Caco-2 (cell line): Measurements from ENCODE around the gene CDH1. TPM values are rescaled to one million over a fixed set of nuclear protein-coding genes. Genes with fewer than 3 reads are reported as not detected.
"Not testable (repeated sequence)": the region's sequence is repeated elsewhere in the genome, so short reads cannot be mapped to it uniquely, and the experiment has no call there.

ENCODE experiments used
- BruUV-seq: library from RNA; stranded (reverse); fragments of 400-500 nt; replicated peaks from 2 replicates; lab custom pipeline; 2021; lab: Mats Ljungman, UMichigan
- CTCF ChIA-PET: fragments of 300-600 bp; sonication (Branson Sonifier 250); formaldehyde crosslinking; loops from one replicate; lab custom pipeline; 2022; ENCODE audit warnings: antibody characterized with exemption; lab: Charles Lee
- POLR2A ChIA-PET: fragments of 300-600 bp; sonication (Branson Sonifier 250); formaldehyde crosslinking; loops from one replicate; lab custom pipeline; 2022; ENCODE audit warnings: antibody characterized with exemption; lab: Charles Lee
- DNase-seq, 2 experiments: peaks; one replicate each; pipeline versions ENCODE4 v3.0.0 to v3.0.0-alpha.2; 2020 to 2022
- H3K27me3 ChIP-seq: replicated peaks from 2 replicates; pipeline ENCODE4 v1.6.0; 2011; ENCODE audit warnings: low read length; ENCODE audit not compliant: control insufficient read depth, insufficient read depth
- H3K36me3 ChIP-seq: 2 replicates; pipeline ENCODE4 v1.5.1; 2011; ENCODE audit warnings: low read length; ENCODE audit not compliant: control insufficient read depth, insufficient read depth
- H3K4me1 ChIP-seq: fragments of 250-450 bp; sonication (Bioruptor Pico); 2 replicates; pipeline ENCODE4 v1.5.1; 2020; ENCODE audit warnings: mild to moderate bottlenecking
- H3K4me3 ChIP-seq: 2 replicates; pipeline ENCODE4 v1.5.1; 2011; ENCODE audit warnings: low read depth, mild to moderate bottlenecking, control low read depth, low read length
- H3K9me3 ChIP-seq: fragments of 250-450 bp; sonication (Bioruptor Pico); 2 replicates; pipeline ENCODE4 v1.5.1; 2020; ENCODE audit warnings: mild to moderate bottlenecking, moderate library complexity
- H3K27ac Mint-ChIP-seq: one replicate; pipeline ENCODE4 v1.8.0; 2022; ENCODE audit warnings: mixed read lengths; ENCODE audit not compliant: unreplicated experiment
- H3K27me3 Mint-ChIP-seq: one replicate; pipeline ENCODE4 v1.8.0; 2022; ENCODE audit warnings: mixed read lengths; ENCODE audit not compliant: insufficient read depth, unreplicated experiment
- H3K36me3 Mint-ChIP-seq: one replicate; pipeline ENCODE4 v1.8.0; 2022; ENCODE audit warnings: mild to moderate bottlenecking, mixed read lengths; ENCODE audit not compliant: insufficient read depth, unreplicated experiment
- H3K4me1 Mint-ChIP-seq: one replicate; pipeline ENCODE4 v1.8.0; 2022; ENCODE audit warnings: low read depth, mixed read lengths; ENCODE audit not compliant: unreplicated experiment
- H3K4me3 Mint-ChIP-seq: one replicate; pipeline ENCODE4 v1.8.0; 2022; ENCODE audit warnings: mild to moderate bottlenecking, moderate library complexity, mixed read lengths; ENCODE audit not compliant: unreplicated experiment
- H3K9me3 Mint-ChIP-seq: one replicate; pipeline ENCODE4 v1.8.0; 2022; ENCODE audit warnings: mixed read lengths; ENCODE audit not compliant: unreplicated experiment
- CTCF ChIP-seq, 2 experiments: fragments of 200-600 bp in 1 of 2; IDR thresholded peaks; 1 replicate in 1 of 2; 2 replicates in 1 of 2; pipeline versions ENCODE4 v1.5.1 to v1.8.0; 2011 to 2022; ENCODE audit warnings: antibody characterized with exemption in 1 of 2, control low read depth in 1 of 2, inconsistent platforms in 1 of 2, low read depth in 1 of 2, low read length in 1 of 2, mild to moderate bottlenecking in 1 of 2, moderate library complexity in 1 of 2; ENCODE audit not compliant: insufficient read depth in 1 of 2, severe bottlenecking in 1 of 2, unreplicated experiment in 1 of 2
- intact Hi-C: fragments of 100-400 bp; cut with micrococcal nuclease; formaldehyde crosslinking; loops from one replicate; pipeline ENCODE4 v1.10.0; 2022; ENCODE audit not compliant: unreplicated experiment
- total RNA-seq: library from RNA; stranded (reverse); gene quantifications from 2 replicates; pipeline ENCODE4 v1.2.3, GENCODE V29; 2022

The CDH1 gene
- total RNA-seq, 1 experiment from 2014 or later: 783 TPM

- no peaks in the 10 kb centered on the region for H3K27me3 Mint-ChIP-seq
- H3K27ac Mint-ChIP-seq: no peak overlapping the region
- ChIA-PET CTCF (no interaction called here), POLR2A (no interaction called here)
- H3K4me3 Mint-ChIP-seq: no peak overlapping the region
- H3K9me3 Mint-ChIP-seq: no peaks in the 10 kb centered on the region
- intact Hi-C loops: no loop called here
- no peak for TF ChIP-seq CTCF (IDR thresholded peaks at IDR 0.05; ENCODE audit: insufficient read depth in 1 of 2, low read depth in 1 of 2, low read length in 1 of 2, severe bottlenecking in 1 of 2, unreplicated experiment in 1 of 2)
- Histone ChIP-seq H3K36me3 (peaks cover 3% of the 10 kb centered on the region; the same call in 1 of the 2 replicates), H3K27me3 (no peaks in the 10 kb centered on the region), H3K9me3 (no peaks in the 10 kb centered on the region), H3K4me3 (no peak overlapping the region), H3K4me1 (no peaks in the 10 kb centered on the region)
- no TSS peak for BruUV-seq
- DNase-seq: no peak
- H3K36me3 Mint-ChIP-seq: peaks cover 82% of the 10 kb centered on the region
- no peaks in the 10 kb centered on the region for H3K4me1 Mint-ChIP-seq
Observed at GRCh38 chr16:68835970-68836369, 98.9 kb downstream of the CDH1 start.

GRCh38 chr16:68839831-68840230, 102.7 kb downstream of the CDH1 start:
- Histone ChIP-seq H3K36me3 (no peaks in the 10 kb centered on the region), H3K4me1 (peaks cover 4% of the 10 kb centered on the region; the same call in 1 of the 2 replicates), H3K9me3 (no peaks in the 10 kb centered on the region), H3K4me3 (no peak overlapping the region), H3K27me3 (no peaks in the 10 kb centered on the region)
- ChIA-PET CTCF (no interaction called here), POLR2A (no interaction called here)
- H3K36me3 Mint-ChIP-seq: peaks cover 57% of the 10 kb centered on the region
- DNase-seq: no peak
- H3K4me1 Mint-ChIP-seq: peaks cover 6% of the 10 kb centered on the region
- H3K27me3 Mint-ChIP-seq: no peaks in the 10 kb centered on the region
- no peak overlapping the region for H3K4me3 Mint-ChIP-seq
- BruUV-seq: no TSS peak
- TF ChIP-seq CTCF (IDR thresholded peaks at IDR 0.05; ENCODE audit: insufficient read depth in 1 of 2, low read depth in 1 of 2, low read length in 1 of 2, severe bottlenecking in 1 of 2, unreplicated experiment in 1 of 2): no peak
- H3K27ac Mint-ChIP-seq: no peak overlapping the region
- H3K9me3 Mint-ChIP-seq: no peaks in the 10 kb centered on the region
- intact Hi-C loops: no loop called here

GRCh38 chr16:68842964-68843481, 105.9 kb downstream of the CDH1 start:
- BruUV-seq, H3K4me1 ChIP-seq, POLR2A ChIA-PET, H3K36me3 ChIP-seq, H3K27me3 ChIP-seq, H3K9me3 Mint-ChIP-seq, H3K4me1 Mint-ChIP-seq, H3K9me3 ChIP-seq, H3K27me3 Mint-ChIP-seq: not testable (repeated sequence)
- Mint-ChIP-seq H3K36me3 (peaks cover 29% of the 10 kb centered on the region), H3K4me3 (peak overlapping the region; percentile 70), H3K27ac (peak overlapping the region; percentile 74)
- CTCF ChIA-PET: interaction anchor here (1.6 kb wide), 1 partner anchor 280 kb away, joined by 14 read pairs; no protein-coding TSS in a partner anchor
- intact Hi-C loops: loop anchor here (1.0 kb wide), 1 partner anchor 139 kb away; no protein-coding TSS in a partner anchor
- DNase-seq: peak in 1 of 2 experiments; percentile 22
- H3K4me3 ChIP-seq: peak overlapping the region; percentile 91
